Lung (tissue), 12 donors: ENCODE results near the gene FHL3. TPM values are rescaled to one million over a fixed set of nuclear protein-coding genes. Genes with fewer than 3 reads are reported as not detected.

Experiments
- ATAC-seq: fragments of 200-7000 bp; cut with Tn5 transposase; one replicate; pipeline ENCODE4 v1.9.1; 2020; ENCODE audit warnings: moderate number of reproducible peaks; ENCODE audit not compliant: insufficient read depth, low FRiP score
- DNase-seq, 3 donors: peaks; one replicate each; pipeline ENCODE4 v3.0.0-alpha.2; 2013 to 2017
- H3K27ac ChIP-seq, 2 donors: one replicate each; pipeline ENCODE4 v1.5.1; 2013; ENCODE audit warnings: mild to moderate bottlenecking in 2 of 2, moderate library complexity in 2 of 2, control low read depth in 1 of 2, inconsistent platforms in 1 of 2, low read depth in 1 of 2, low read length in 1 of 2
- H3K27me3 ChIP-seq, 3 donors: one replicate each; pipeline ENCODE4 v1.5.1; 2013; ENCODE audit warnings: low read length in 2 of 3; ENCODE audit not compliant: control insufficient read depth in 3 of 3, insufficient read depth in 3 of 3
- H3K36me3 ChIP-seq, 4 donors: one replicate each; pipeline ENCODE4 v1.5.1; 2013; ENCODE audit warnings: low read length in 4 of 4, mild to moderate bottlenecking in 1 of 4, moderate library complexity in 1 of 4; ENCODE audit not compliant: control insufficient read depth in 4 of 4, insufficient read depth in 4 of 4
- H3K4me1 ChIP-seq, 5 donors: one replicate each; pipeline ENCODE4 v1.5.1; 2013; ENCODE audit warnings: low read length in 5 of 5, mild to moderate bottlenecking in 2 of 5, moderate library complexity in 1 of 5; ENCODE audit not compliant: control insufficient read depth in 5 of 5, insufficient read depth in 5 of 5
- H3K4me3 ChIP-seq: one replicate; pipeline ENCODE4 v1.5.1; 2013; ENCODE audit warnings: mild to moderate bottlenecking, control low read depth, moderate library complexity
- H3K9ac ChIP-seq, 2 donors: one replicate each; pipeline ENCODE4 v1.5.1; 2013; ENCODE audit warnings: low read length in 2 of 2, control low read depth in 1 of 2; ENCODE audit not compliant: insufficient read depth in 1 of 2
- H3K9me3 ChIP-seq, 4 donors: one replicate each; pipeline ENCODE4 v1.5.1; 2013; ENCODE audit warnings: low read length in 3 of 4, mild to moderate bottlenecking in 1 of 4, moderate library complexity in 1 of 4; ENCODE audit not compliant: control insufficient read depth in 4 of 4, insufficient read depth in 3 of 4
- CTCF ChIP-seq: IDR thresholded peaks from 2 replicates; pipeline ENCODE4 v1.5.1; 2012; ENCODE audit warnings: mild to moderate bottlenecking; ENCODE audit errors: control extremely low read depth, extremely low read depth
- WGBS, 2 donors: extraction: QIAGEN DNeasy Blood & Tissue Kit; methylation state at CpG; one replicate each; pipeline ENCODE4 v1.1.7; 2013; 5-methylcytosine and 5-hydroxymethylcytosine counted together
- polyA plus RNA-seq, 2 donors: library from polyadenylated mRNA; stranded (reverse); fragments of 200-250 nt; gene quantifications; one replicate each; pipeline ENCODE4 v1.2.1, GENCODE V29; 2013
- total RNA-seq, 2 donors: library from RNA; depleted of rRNA in 1 of 2; stranded (reverse); fragments of >200 nt in 1 of 2; gene quantifications; one replicate each; pipeline ENCODE4 v1.2.1, GENCODE V29; 2014 to 2021
- donor health status: control.
- donor health status: control.
- donor health status: Bipolar disorder and iron deficiency.
- donor health status: healthy.
- donor health status: DM: yes; HTN: yes; CAD: no.

Gene FHL3
- total and polyA plus RNA-seq, 4 donors = 10.0 to 33.1 (median 23.9) TPM

DNA sequence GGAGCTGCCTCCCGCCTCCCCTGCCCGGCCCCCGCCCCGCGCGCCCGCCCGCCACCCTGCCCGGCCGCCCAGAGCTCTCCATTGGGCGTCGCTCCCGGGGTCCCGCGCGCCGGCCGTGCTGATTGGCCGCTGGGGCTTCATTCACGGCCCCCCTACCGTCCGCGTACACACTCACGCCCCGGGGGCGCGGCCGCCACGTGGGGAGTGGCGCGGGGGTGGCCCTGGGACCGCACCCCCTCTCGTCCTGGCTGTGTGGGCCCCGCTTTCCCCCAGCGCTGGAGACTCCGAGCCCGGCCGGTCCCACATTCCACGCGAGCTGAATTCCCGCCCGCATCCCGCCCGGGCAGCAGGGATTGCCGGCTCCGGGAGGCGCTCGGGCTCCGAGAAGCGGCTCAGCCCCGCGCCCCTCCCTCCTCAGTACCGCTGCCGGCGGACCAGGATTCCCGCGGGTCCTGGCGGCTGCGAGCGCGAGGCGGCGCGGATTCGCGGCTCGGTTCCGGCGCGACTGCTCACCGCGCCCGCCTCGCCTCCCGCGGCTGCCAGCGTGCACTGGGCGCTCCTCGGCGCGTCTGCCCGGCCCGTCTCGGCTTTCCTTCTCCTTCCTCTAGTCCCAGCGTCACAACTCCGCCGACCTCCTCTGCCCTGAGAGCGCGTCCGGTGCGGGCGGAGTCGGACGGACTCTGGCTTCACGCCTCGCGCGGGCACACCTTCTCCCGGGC lies 41.7 kb upstream of the FHL3 start:
- ATAC-seq = peak; percentile 88
- Histone ChIP-seq H3K9ac (no peak overlapping the region), H3K36me3 (no peaks in the 10 kb centered on the region), H3K9me3 (no peaks in the 10 kb centered on the region), H3K4me3 (peak overlapping the region; percentile 41), H3K27me3 (peaks cover 3 to 53% (median 35%) of the 10 kb centered on the region in 3 donors), H3K4me1 (peaks cover 0 to 40% (median 14%) of the 10 kb centered on the region in 5 donors), H3K27ac (no peak overlapping the region)
- peak; percentile 85 to 89 (median 88) for DNase-seq
- TF ChIP-seq CTCF = no peak
- 1% methylated on average over 33 to 99 of the region's 99 CpGs for WGBS, 2 donors

DNA sequence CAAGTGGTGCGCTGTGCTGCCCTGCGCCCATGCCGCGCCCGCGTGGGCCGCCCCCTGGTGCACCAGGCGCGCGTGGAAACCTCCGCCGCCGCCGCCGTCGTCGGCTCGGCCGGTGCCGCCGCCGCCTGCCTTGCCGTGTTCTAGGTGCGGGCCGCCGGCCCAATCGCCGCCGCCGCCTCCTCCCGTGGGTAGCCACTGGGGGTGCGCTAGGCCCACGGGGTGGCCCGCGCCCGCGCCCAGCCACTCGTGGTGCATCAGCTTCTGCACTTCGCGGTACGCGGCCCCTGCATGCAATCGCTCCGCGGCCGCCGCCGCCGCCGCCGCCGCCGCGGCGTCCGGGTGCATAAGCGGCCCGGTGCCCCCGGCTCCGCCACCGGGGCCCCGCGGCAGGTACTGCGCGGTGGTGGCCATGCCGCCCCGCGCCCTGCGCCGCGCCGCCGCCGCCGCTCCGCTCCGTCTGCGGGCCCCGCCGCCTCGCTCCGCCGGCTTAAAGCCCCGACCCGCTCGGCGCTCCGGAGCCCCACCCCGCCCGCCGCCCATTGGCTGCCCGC lies 41.1 kb upstream of the FHL3 start, which contains the start of gene POU3F1:
Gene POU3F1 (minus strand): TSS at position 461 of the 551 bp plus-strand sequence. CDS start 50 bp downstream, at position 411.
- H3K36me3 ChIP-seq = no peaks in the 10 kb centered on the region
- H3K9ac ChIP-seq = no peak within 1 kb of the TSS
- peaks cover 3 to 59% (median 41%) of the 10 kb centered on the region in 3 donors for H3K27me3 ChIP-seq
- ATAC-seq (no peak), DNase-seq (no peak)
- H3K4me3 ChIP-seq = peak within 1 kb of the TSS; percentile 41
- H3K4me1 ChIP-seq = peaks cover 0 to 35% (median 8%) of the 10 kb centered on the region in 5 donors
- 1% methylated on average over 54 to 92 of the region's 92 CpGs for WGBS, 2 donors
- no peak within 1 kb of the TSS for H3K27ac ChIP-seq
- TF ChIP-seq CTCF = no peak
- H3K9me3 ChIP-seq = no peaks in the 10 kb centered on the region

- Histone ChIP-seq H3K4me3 (peak overlapping the region; percentile 16), H3K4me1 (peaks cover 0 to 28% (median 3%) of the 10 kb centered on the region in 5 donors), H3K27ac (no peak overlapping the region), H3K9ac (no peak overlapping the region), H3K36me3 (no peaks in the 10 kb centered on the region), H3K27me3 (peaks cover 3 to 65% (median 46%) of the 10 kb centered on the region in 3 donors), H3K9me3 (no peaks in the 10 kb centered on the region)
- peak; percentile 14 to 29 (median 24) for DNase-seq
- WGBS, 2 donors = 3 to 4% methylated on average over 84 to 115 of the region's 115 CpGs
- no peak for TF ChIP-seq CTCF
- no peak for ATAC-seq
Measured at GRCh38 chr1:38045401-38046332, 40.4 kb upstream of the FHL3 start.
